Mesenchymal stem cell (in vitro differentiated cells and primary cell): ENCODE results near the gene YAP1.

ENCODE experiments used
- DNase-seq: peaks from one replicate; pipeline ENCODE4 v3.0.0-alpha.2; 2013
- H2AFZ ChIP-seq: one replicate; pipeline ENCODE4 v1.6.1; 2013; ENCODE audit warnings: low read depth, mild to moderate bottlenecking, control low read depth, inconsistent platforms, low read length, moderate library complexity
- H2AK5ac ChIP-seq: 2 replicates; pipeline ENCODE4 v1.6.1; 2013; ENCODE audit warnings: low read length, moderate library complexity, mild to moderate bottlenecking, inconsistent platforms; ENCODE audit not compliant: severe bottlenecking
- H2BK120ac ChIP-seq: one replicate; pipeline ENCODE4 v1.6.1; 2013; ENCODE audit warnings: low read depth, mild to moderate bottlenecking, inconsistent platforms, low read length, moderate library complexity
- H2BK12ac ChIP-seq, 2 experiments: one replicate each; pipeline ENCODE4 v1.6.1; 2013; ENCODE audit warnings: inconsistent platforms in 2 of 2, low read length in 2 of 2, mild to moderate bottlenecking in 2 of 2, moderate library complexity in 2 of 2, control low read depth in 1 of 2
- H2BK15ac ChIP-seq: one replicate; pipeline ENCODE4 v1.6.1; 2013; ENCODE audit warnings: mild to moderate bottlenecking, low read depth, inconsistent platforms; ENCODE audit not compliant: poor library complexity, severe bottlenecking
- H2BK5ac ChIP-seq: 2 replicates; pipeline ENCODE4 v1.6.1; 2013; ENCODE audit warnings: low read depth, mild to moderate bottlenecking, low read length, control low read depth, inconsistent platforms; ENCODE audit not compliant: poor library complexity, severe bottlenecking
- H3K14ac ChIP-seq, 2 experiments: one replicate each; pipeline ENCODE4 v1.6.1; 2013; ENCODE audit warnings: inconsistent platforms in 2 of 2, low read length in 2 of 2, control low read depth in 1 of 2, mild to moderate bottlenecking in 1 of 2, moderate library complexity in 1 of 2
- H3K18ac ChIP-seq, 2 experiments: one replicate each; pipeline ENCODE4 v1.6.1; 2013; ENCODE audit warnings: inconsistent platforms in 2 of 2, low read length in 2 of 2, control low read depth in 1 of 2, low read depth in 1 of 2, mild to moderate bottlenecking in 1 of 2
- H3K23ac ChIP-seq, 2 experiments: one replicate each; pipeline ENCODE4 v1.6.1; 2013; ENCODE audit warnings: inconsistent platforms in 2 of 2, low read length in 2 of 2, mild to moderate bottlenecking in 2 of 2, moderate library complexity in 2 of 2, control low read depth in 1 of 2
- H3K27ac ChIP-seq: 2 replicates; pipeline ENCODE4 v1.5.1; 2013; ENCODE audit warnings: mild to moderate bottlenecking, moderate library complexity, low read length, control low read depth, inconsistent platforms; ENCODE audit not compliant: poor library complexity, severe bottlenecking
- H3K27me3 ChIP-seq, 2 experiments: 2 replicates each; pipeline versions ENCODE4 v1.6.1 to v1.7.0; 2013; ENCODE audit warnings: low read length in 2 of 2, mild to moderate bottlenecking in 2 of 2, moderate library complexity in 2 of 2, control low read depth in 1 of 2, inconsistent platforms in 1 of 2; ENCODE audit not compliant: control insufficient read depth in 1 of 2, insufficient read depth in 1 of 2
- H3K36me3 ChIP-seq, 2 experiments: 2 replicates each; pipeline versions ENCODE4 v1.6.1 to v1.7.0; 2013; ENCODE audit warnings: low read length in 2 of 2, control low read depth in 1 of 2, inconsistent platforms in 1 of 2, low read depth in 1 of 2, mild to moderate bottlenecking in 1 of 2; ENCODE audit not compliant: insufficient read depth in 2 of 2, control insufficient read depth in 1 of 2
- H3K4ac ChIP-seq, 2 experiments: one replicate each; pipeline ENCODE4 v1.6.1; 2013; ENCODE audit warnings: inconsistent platforms in 2 of 2, low read length in 2 of 2, mild to moderate bottlenecking in 2 of 2, moderate library complexity in 2 of 2, control low read depth in 1 of 2, low read depth in 1 of 2
- H3K4me1 ChIP-seq: 2 replicates; pipeline ENCODE4 v1.6.1; 2013; ENCODE audit warnings: low read depth, low read length, control low read depth; ENCODE audit not compliant: control insufficient read depth, insufficient read depth
- H3K4me2 ChIP-seq: 2 replicates; pipeline ENCODE4 v1.6.1; 2013; ENCODE audit warnings: low read length, mild to moderate bottlenecking, inconsistent platforms; ENCODE audit not compliant: poor library complexity, severe bottlenecking
- H3K4me3 ChIP-seq, 2 experiments: 2 replicates each; pipeline versions ENCODE4 v1.5.1 to v1.7.0; 2013; ENCODE audit warnings: low read length in 2 of 2, mild to moderate bottlenecking in 2 of 2, control low read depth in 1 of 2, low read depth in 1 of 2; ENCODE audit not compliant: insufficient read depth in 1 of 2
- H3K79me1 ChIP-seq: replicated peaks from 2 replicates; pipeline ENCODE4 v1.6.1; 2013; ENCODE audit warnings: mild to moderate bottlenecking, control low read depth, low read length, inconsistent platforms; ENCODE audit not compliant: poor library complexity, severe bottlenecking
- H3K9ac ChIP-seq: 2 replicates; pipeline ENCODE4 v1.7.0; 2013; ENCODE audit warnings: mild to moderate bottlenecking, low read length, moderate library complexity
- H3K9me3 ChIP-seq: 2 replicates; pipeline ENCODE4 v1.7.0; 2013; ENCODE audit warnings: mild to moderate bottlenecking, low read length; ENCODE audit not compliant: control insufficient read depth
- H4K8ac ChIP-seq: one replicate; pipeline ENCODE4 v1.6.1; 2013; ENCODE audit warnings: inconsistent platforms, mild to moderate bottlenecking, low read length, moderate library complexity
- H4K91ac ChIP-seq: one replicate; pipeline ENCODE4 v1.6.1; 2013; ENCODE audit warnings: mild to moderate bottlenecking, low read length, inconsistent platforms
- WGBS: methylation state at CpG from one replicate; pipeline ENCODE4 v1.1.7; 2013; ENCODE audit warnings: mixed read lengths; 5-methylcytosine and 5-hydroxymethylcytosine counted together

The YAP1 gene

DNA sequence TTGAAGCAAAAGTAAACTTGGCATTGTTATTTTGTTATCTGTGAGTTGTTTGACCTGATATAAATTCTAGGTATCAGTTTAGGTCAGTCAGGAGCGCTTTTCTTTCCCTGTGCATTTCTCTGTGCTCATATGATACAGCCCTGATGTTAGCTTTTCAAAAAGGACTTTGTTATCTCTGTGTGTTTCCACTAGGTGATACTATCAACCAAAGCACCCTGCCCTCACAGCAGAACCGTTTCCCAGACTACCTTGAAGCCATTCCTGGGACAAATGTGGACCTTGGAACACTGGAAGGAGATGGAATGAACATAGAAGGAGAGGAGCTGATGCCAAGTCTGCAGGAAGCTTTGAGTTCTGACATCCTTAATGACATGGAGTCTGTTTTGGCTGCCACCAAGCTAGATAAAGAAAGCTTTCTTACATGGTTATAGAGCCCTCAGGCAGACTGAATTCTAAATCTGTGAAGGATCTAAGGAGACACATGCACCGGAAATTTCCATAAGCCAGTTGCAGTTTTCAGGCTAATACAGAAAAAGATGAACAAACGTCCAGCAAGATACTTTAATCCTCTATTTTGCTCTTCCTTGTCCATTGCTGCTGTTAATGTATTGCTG is 119.4 kb downstream of the YAP1 start:
- no peak overlapping the region for H2BK15ac ChIP-seq
- peaks cover 12% of the 10 kb centered on the region for H3K79me1 ChIP-seq
- H4K8ac ChIP-seq: no peak overlapping the region
- no peak overlapping the region for H3K9ac ChIP-seq
- no peak overlapping the region for H3K23ac ChIP-seq
- H3K4me2 ChIP-seq: no peak overlapping the region
- no peak overlapping the region for H3K4ac ChIP-seq
- no peak overlapping the region for H3K27ac ChIP-seq
- H2BK5ac ChIP-seq: no peak overlapping the region
- H3K4me1 ChIP-seq: peaks cover 7% of the 10 kb centered on the region
- no peak for DNase-seq
- H2AK5ac ChIP-seq: no peak overlapping the region
- H3K9me3 ChIP-seq: no peaks in the 10 kb centered on the region
- 89% methylated on average over 4 of the region's 4 CpGs for WGBS
- H3K27me3 ChIP-seq: no peaks in the 10 kb centered on the region
- H3K18ac ChIP-seq: no peak overlapping the region
- no peak overlapping the region for H2BK120ac ChIP-seq
- peaks cover 7 to 92% of the 10 kb centered on the region in 2 experiments for H3K36me3 ChIP-seq
- no peak overlapping the region for H3K4me3 ChIP-seq
- H2AFZ ChIP-seq: no peak overlapping the region
- no peak overlapping the region for H4K91ac ChIP-seq
- no peak overlapping the region for H2BK12ac ChIP-seq
- H3K14ac ChIP-seq: no peak overlapping the region

DNA sequence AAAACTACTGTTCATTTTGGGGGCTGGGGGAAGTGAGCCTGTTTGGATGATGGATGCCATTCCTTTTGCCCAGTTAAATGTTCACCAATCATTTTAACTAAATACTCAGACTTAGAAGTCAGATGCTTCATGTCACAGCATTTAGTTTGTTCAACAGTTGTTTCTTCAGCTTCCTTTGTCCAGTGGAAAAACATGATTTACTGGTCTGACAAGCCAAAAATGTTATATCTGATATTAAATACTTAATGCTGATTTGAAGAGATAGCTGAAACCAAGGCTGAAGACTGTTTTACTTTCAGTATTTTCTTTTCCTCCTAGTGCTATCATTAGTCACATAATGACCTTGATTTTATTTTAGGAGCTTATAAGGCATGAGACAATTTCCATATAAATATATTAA is 119.9 kb downstream of the YAP1 start:
- Histone ChIP-seq H2AFZ (no peak overlapping the region), H2AK5ac (no peak overlapping the region), H4K8ac (no peak overlapping the region), H3K14ac (no peak overlapping the region), H3K27me3 (no peaks in the 10 kb centered on the region), H2BK120ac (no peak overlapping the region), H3K4me1 (peaks cover 5% of the 10 kb centered on the region), H4K91ac (no peak overlapping the region), H2BK12ac (no peak overlapping the region), H2BK5ac (no peak overlapping the region), H3K9ac (no peak overlapping the region), H3K23ac (no peak overlapping the region), H3K9me3 (no peaks in the 10 kb centered on the region), H3K36me3 (peaks cover 7 to 89% of the 10 kb centered on the region in 2 experiments), H3K4me2 (no peak overlapping the region), H3K79me1 (peaks cover 12% of the 10 kb centered on the region), H3K4ac (no peak overlapping the region), H3K4me3 (no peak overlapping the region), H3K18ac (no peak overlapping the region), H3K27ac (no peak overlapping the region), H2BK15ac (no peak overlapping the region)
- DNase-seq: no peak

DNA sequence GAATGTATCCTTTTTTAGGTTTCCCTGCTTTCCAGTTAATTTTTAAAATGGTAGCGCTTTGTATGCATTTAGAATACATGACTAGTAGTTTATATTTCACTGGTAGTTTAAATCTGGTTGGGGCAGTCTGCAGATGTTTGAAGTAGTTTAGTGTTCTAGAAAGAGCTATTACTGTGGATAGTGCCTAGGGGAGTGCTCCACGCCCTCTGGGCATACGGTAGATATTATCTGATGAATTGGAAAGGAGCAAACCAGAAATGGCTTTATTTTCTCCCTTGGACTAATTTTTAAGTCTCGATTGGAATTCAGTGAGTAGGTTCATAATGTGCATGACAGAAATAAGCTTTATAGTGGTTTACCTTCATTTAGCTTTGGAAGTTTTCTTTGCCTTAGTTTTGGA is 120.7 kb downstream of the YAP1 start:
- Histone ChIP-seq H2AK5ac (no peak overlapping the region), H3K27ac (no peak overlapping the region), H3K4ac (no peak overlapping the region), H3K79me1 (peaks cover 12% of the 10 kb centered on the region), H3K4me2 (no peak overlapping the region), H3K23ac (no peak overlapping the region), H3K14ac (no peak overlapping the region), H4K8ac (no peak overlapping the region), H3K9me3 (no peaks in the 10 kb centered on the region), H3K27me3 (no peaks in the 10 kb centered on the region), H2BK120ac (no peak overlapping the region), H2BK12ac (no peak overlapping the region), H3K9ac (no peak overlapping the region), H3K18ac (no peak overlapping the region), H2BK15ac (no peak overlapping the region), H4K91ac (no peak overlapping the region), H2AFZ (no peak overlapping the region), H3K36me3 (peaks cover 7 to 83% of the 10 kb centered on the region in 2 experiments), H2BK5ac (no peak overlapping the region), H3K4me1 (peaks cover 3% of the 10 kb centered on the region), H3K4me3 (no peak overlapping the region)
- DNase-seq: no peak
- 97% methylated on average over 4 of the region's 4 CpGs for WGBS

DNA sequence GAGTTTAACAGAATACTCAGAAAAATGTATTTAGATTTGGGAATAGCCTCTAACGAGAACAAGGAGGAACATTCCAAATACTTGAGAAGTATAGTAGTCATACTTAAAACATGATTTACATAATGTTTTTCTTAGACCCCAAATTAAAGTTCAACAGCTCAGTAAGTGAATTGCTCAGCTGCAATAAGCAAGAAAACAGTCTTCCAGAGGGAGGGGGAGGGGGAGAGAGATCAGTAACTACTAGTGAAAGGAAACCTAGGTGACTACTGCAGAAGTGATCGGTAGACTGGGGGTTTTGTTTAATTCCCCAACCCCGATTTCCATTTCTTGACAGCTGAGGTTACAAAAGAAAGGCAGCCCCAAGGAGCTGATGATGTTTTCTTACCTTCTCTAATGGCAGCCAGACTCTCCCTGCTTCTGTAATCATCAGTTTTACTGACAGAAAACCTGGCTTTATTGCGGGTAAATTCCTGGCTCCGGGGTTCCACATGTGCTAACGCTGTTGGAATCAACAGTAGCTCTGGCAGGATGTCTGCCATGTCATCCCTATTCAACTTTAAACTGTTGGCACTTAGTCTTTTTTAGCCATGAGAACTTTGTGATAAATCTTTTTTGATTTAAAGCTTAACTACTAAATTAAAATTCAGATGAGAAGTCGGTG is 124.7 kb downstream of the YAP1 start:
- H2AK5ac ChIP-seq: no peak overlapping the region
- no peak overlapping the region for H3K23ac ChIP-seq
- no peak overlapping the region for H3K4me2 ChIP-seq
- no peak overlapping the region for H3K14ac ChIP-seq
- no peak overlapping the region for H2AFZ ChIP-seq
- H2BK15ac ChIP-seq: no peak overlapping the region
- H3K36me3 ChIP-seq: peaks cover 3 to 47% of the 10 kb centered on the region in 2 experiments
- no peak overlapping the region for H2BK120ac ChIP-seq
- no peak overlapping the region for H3K4ac ChIP-seq
- H3K4me1 ChIP-seq: peaks cover 6% of the 10 kb centered on the region
- H3K9me3 ChIP-seq: no peaks in the 10 kb centered on the region
- peaks cover 3% of the 10 kb centered on the region for H3K79me1 ChIP-seq
- no peak overlapping the region for H3K4me3 ChIP-seq
- 42% methylated on average over 6 of the region's 7 CpGs for WGBS
- H4K91ac ChIP-seq: no peak overlapping the region
- H3K27ac ChIP-seq: peak overlapping the region; percentile 9
- H2BK12ac ChIP-seq: no peak overlapping the region
- no peak overlapping the region for H2BK5ac ChIP-seq
- DNase-seq: no peak
- no peak overlapping the region for H3K9ac ChIP-seq
- H3K18ac ChIP-seq: no peak overlapping the region
- H4K8ac ChIP-seq: no peak overlapping the region
- no peaks in the 10 kb centered on the region for H3K27me3 ChIP-seq
